ENCODE results near the gene SLC35B3.

Gene SLC35B3

DNA sequence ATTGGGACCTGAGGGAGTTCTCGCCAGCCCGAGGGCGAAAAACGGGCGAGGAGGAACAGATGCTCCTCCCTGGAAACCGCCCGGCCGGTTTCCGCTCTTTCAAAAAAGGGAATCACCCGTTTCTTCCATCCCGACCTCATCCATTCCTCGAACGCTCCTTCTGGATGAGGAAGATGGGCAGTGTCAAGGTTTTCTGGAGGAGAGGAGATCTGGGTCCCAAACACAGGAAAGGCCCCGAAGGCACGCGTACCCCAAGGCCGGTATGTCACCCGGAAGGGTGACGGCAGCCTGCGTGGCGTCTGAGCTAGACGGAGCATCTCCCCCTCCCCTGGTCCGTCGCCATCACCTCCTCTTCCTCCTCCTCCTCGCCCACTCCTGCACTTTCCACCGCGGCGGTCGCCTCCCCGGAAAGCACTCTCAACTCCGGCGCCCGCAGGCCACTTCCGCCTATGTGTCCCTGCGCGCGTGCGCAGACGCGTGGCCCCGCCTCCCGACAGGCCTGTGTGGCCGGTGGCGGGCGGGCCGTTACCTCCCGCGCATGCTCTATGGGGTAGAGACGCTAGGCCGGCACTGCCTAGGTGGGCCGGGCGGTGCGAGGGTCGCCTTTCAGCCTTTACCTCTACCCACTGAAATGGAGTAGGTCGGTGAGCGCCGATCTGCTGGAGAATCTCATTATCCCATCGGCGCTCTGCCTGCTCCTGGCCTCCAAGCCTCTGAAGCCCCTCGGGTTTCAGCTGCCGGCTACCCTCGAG is at the start of gene SLC35B3:
Gene SLC35B3 (minus strand): TSS at position 453 of the 752 bp plus-strand sequence.
- peak; percentile 99 for ATAC-seq
- TF ChIP-seq ARNTL (CRISPR knock-in tag; IDR thresholded peaks at IDR 0.05; ENCODE audit: borderline replicate concordance, low read depth) = no peak
- TF ChIP-seq ESRRG (CRISPR knock-in tag; IDR thresholded peaks at IDR 0.05) = no peak
- no peak for TF ChIP-seq ZFP30 (CRISPR knock-in tag; IDR thresholded peaks at IDR 0.05)
- TF ChIP-seq TOX (CRISPR knock-in tag; IDR thresholded peaks at IDR 0.05; ENCODE audit: borderline replicate concordance) = no peak
- no peak for TF ChIP-seq OSR1 (CRISPR knock-in tag; IDR thresholded peaks at IDR 0.05)

GRCh38 chr6:8483650-8484049 is 48.3 kb upstream of the SLC35B3 start:
- no peak for ATAC-seq
- TF ChIP-seq OSR1 (CRISPR knock-in tag; IDR thresholded peaks at IDR 0.05) (no peak), RARB (CRISPR knock-in tag; IDR thresholded peaks at IDR 0.05) (no peak), ESRRG (CRISPR knock-in tag; IDR thresholded peaks at IDR 0.05) (no peak), ZFP3 (CRISPR knock-in tag; IDR thresholded peaks at IDR 0.05) (no peak), ZNF565 (CRISPR knock-in tag; conservative IDR thresholded peaks at IDR 0.05; ENCODE audit: low read depth) (no peak), BACH2 (CRISPR knock-in tag; IDR thresholded peaks at IDR 0.05; ENCODE audit: borderline replicate concordance) (no peak), PPARA (CRISPR knock-in tag; IDR thresholded peaks at IDR 0.05; ENCODE audit: borderline replicate concordance) (no peak), ZNF8 (CRISPR knock-in tag; IDR thresholded peaks at IDR 0.05) (no peak), ARNTL (CRISPR knock-in tag; IDR thresholded peaks at IDR 0.05; ENCODE audit: borderline replicate concordance, low read depth) (no peak), ZC3H10 (CRISPR knock-in tag; IDR thresholded peaks at IDR 0.05) (no peak), ISL1 (CRISPR knock-in tag; IDR thresholded peaks at IDR 0.05) (no peak), TOX (CRISPR knock-in tag; IDR thresholded peaks at IDR 0.05; ENCODE audit: borderline replicate concordance) (no peak), CSDC2 (CRISPR knock-in tag; IDR thresholded peaks at IDR 0.05) (no peak), ZFP30 (CRISPR knock-in tag; IDR thresholded peaks at IDR 0.05) (no peak), TCF4 (CRISPR knock-in tag; IDR thresholded peaks at IDR 0.05; ENCODE audit: borderline replicate concordance) (no peak)
- TF ChIP-seq, protein P1, sequence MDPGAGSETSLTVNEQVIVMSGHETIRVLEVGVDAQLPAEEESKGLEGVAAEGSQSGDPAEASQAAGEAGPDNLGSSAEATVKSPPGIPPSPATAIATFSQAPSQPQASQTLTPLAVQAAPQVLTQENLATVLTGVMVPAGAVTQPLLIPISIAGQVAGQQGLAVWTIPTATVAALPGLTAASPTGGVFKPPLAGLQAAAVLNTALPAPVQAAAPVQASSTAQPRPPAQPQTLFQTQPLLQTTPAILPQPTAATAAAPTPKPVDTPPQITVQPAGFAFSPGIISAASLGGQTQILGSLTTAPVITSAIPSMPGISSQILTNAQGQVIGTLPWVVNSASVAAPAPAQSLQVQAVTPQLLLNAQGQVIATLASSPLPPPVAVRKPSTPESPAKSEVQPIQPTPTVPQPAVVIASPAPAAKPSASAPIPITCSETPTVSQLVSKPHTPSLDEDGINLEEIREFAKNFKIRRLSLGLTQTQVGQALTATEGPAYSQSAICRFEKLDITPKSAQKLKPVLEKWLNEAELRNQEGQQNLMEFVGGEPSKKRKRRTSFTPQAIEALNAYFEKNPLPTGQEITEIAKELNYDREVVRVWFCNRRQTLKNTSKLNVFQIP (CRISPR knock-in tag; IDR thresholded peaks at IDR 0.05; ENCODE audit: borderline replicate concordance, low read depth) = no peak
- TF ChIP-seq, protein P2, sequence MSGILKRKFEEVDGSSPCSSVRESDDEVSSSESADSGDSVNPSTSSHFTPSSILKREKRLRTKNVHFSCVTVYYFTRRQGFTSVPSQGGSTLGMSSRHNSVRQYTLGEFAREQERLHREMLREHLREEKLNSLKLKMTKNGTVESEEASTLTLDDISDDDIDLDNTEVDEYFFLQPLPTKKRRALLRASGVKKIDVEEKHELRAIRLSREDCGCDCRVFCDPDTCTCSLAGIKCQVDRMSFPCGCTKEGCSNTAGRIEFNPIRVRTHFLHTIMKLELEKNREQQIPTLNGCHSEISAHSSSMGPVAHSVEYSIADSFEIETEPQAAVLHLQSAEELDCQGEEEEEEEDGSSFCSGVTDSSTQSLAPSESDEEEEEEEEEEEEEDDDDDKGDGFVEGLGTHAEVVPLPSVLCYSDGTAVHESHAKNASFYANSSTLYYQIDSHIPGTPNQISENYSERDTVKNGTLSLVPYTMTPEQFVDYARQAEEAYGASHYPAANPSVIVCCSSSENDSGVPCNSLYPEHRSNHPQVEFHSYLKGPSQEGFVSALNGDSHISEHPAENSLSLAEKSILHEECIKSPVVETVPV (CRISPR knock-in tag; IDR thresholded peaks at IDR 0.05) = no peak

DNA sequence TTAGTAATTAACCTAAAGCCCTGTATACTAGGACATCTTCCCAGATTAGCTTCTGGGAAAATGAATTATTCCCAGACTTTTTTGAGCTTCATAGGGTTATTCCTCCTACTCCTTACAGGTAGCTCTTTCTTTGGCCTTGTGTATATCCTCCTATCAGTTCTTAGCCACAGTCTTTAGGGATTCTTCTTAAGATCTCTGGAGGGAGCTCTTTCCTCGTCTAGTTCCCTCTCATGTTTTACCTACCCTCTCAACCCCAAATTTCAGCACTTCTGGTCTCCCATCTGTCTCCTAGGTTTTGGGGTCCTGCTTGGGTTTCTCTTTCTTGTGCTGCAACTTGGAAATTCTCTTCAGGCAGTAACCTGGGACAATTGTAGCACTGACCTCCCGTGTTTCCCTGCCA is 46.4 kb upstream of the SLC35B3 start:
- ATAC-seq = no peak
- TF ChIP-seq ZNF565 (CRISPR knock-in tag; conservative IDR thresholded peaks at IDR 0.05; ENCODE audit: low read depth) = no peak
- TF ChIP-seq, protein P3, sequence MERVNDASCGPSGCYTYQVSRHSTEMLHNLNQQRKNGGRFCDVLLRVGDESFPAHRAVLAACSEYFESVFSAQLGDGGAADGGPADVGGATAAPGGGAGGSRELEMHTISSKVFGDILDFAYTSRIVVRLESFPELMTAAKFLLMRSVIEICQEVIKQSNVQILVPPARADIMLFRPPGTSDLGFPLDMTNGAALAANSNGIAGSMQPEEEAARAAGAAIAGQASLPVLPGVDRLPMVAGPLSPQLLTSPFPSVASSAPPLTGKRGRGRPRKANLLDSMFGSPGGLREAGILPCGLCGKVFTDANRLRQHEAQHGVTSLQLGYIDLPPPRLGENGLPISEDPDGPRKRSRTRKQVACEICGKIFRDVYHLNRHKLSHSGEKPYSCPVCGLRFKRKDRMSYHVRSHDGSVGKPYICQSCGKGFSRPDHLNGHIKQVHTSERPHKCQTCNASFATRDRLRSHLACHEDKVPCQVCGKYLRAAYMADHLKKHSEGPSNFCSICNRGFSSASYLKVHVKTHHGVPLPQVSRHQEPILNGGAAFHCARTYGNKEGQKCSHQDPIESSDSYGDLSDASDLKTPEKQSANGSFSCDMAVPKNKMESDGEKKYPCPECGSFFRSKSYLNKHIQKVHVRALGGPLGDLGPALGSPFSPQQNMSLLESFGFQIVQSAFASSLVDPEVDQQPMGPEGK (CRISPR knock-in tag; IDR thresholded peaks at IDR 0.05; ENCODE audit: borderline replicate concordance) = no peak
- no peak for TF ChIP-seq ARNTL (CRISPR knock-in tag; IDR thresholded peaks at IDR 0.05; ENCODE audit: borderline replicate concordance, low read depth)
- TF ChIP-seq ZC3H10 (CRISPR knock-in tag; IDR thresholded peaks at IDR 0.05) = no peak
- no peak for TF ChIP-seq OSR1 (CRISPR knock-in tag; IDR thresholded peaks at IDR 0.05)
- no peak for TF ChIP-seq PPARA (CRISPR knock-in tag; IDR thresholded peaks at IDR 0.05; ENCODE audit: borderline replicate concordance)
- TF ChIP-seq ZNF70 (CRISPR knock-in tag; IDR thresholded peaks at IDR 0.05) = no peak
- TF ChIP-seq BACH2 (CRISPR knock-in tag; IDR thresholded peaks at IDR 0.05; ENCODE audit: borderline replicate concordance) = no peak
- TF ChIP-seq TOX (CRISPR knock-in tag; IDR thresholded peaks at IDR 0.05; ENCODE audit: borderline replicate concordance) = no peak
- TF ChIP-seq RARB (CRISPR knock-in tag; IDR thresholded peaks at IDR 0.05) = no peak
- TF ChIP-seq, protein P1 (CRISPR knock-in tag; IDR thresholded peaks at IDR 0.05; ENCODE audit: borderline replicate concordance, low read depth) = no peak
- no peak for TF ChIP-seq CREB5 (CRISPR knock-in tag; IDR thresholded peaks at IDR 0.05; ENCODE audit: low read depth)
- TF ChIP-seq ZFP30 (CRISPR knock-in tag; IDR thresholded peaks at IDR 0.05) = no peak
- TF ChIP-seq ESRRG (CRISPR knock-in tag; IDR thresholded peaks at IDR 0.05) = no peak
- TF ChIP-seq TCF4 (CRISPR knock-in tag; IDR thresholded peaks at IDR 0.05; ENCODE audit: borderline replicate concordance) = no peak
- TF ChIP-seq CSDC2 (CRISPR knock-in tag; IDR thresholded peaks at IDR 0.05) = no peak
- no peak for TF ChIP-seq ISL1 (CRISPR knock-in tag; IDR thresholded peaks at IDR 0.05)
- TF ChIP-seq, protein P2 (CRISPR knock-in tag; IDR thresholded peaks at IDR 0.05) = no peak
